ENCODE data around the gene GMNC. TPM values are rescaled to one million over a fixed set of nuclear protein-coding genes. Genes with fewer than 3 reads are reported as not detected.

The GMNC gene
- total RNA-seq, 4 donors from 2014 or later: not detected

- H3K4me3 ChIP-seq: no peak overlapping the region
- no peaks in the 10 kb centered on the region for H3K36me3 ChIP-seq
- H3K27ac ChIP-seq: no peak overlapping the region
- H3K4me1 ChIP-seq: no peaks in the 10 kb centered on the region
- TF ChIP-seq POLR2A (IDR thresholded peaks at IDR 0.05): no peak
- no peak for TF ChIP-seq CTCF (IDR thresholded peaks at IDR 0.05)
- 53 to 54% methylated on average over 2 of the region's 2 CpGs for WGBS, 2 donors
- H3K9me3 ChIP-seq: peaks cover 0 to 4% (median 0%) of the 10 kb centered on the region in 4 donors
- no peak for DNase-seq (ENCODE audit: low spot score in 2 of 2)
- H3K27me3 ChIP-seq: no peaks in the 10 kb centered on the region
These were observed 36.5 kb downstream of the GMNC start for GRCh38 chr3:190826018-190826417.

- H3K36me3 ChIP-seq: no peaks in the 10 kb centered on the region
- no peak for DNase-seq (ENCODE audit: low spot score in 2 of 2)
- peaks cover 0 to 4% (median 0%) of the 10 kb centered on the region in 4 donors for H3K9me3 ChIP-seq
- H3K4me1 ChIP-seq: no peaks in the 10 kb centered on the region
- TF ChIP-seq EP300 (IDR thresholded peaks at IDR 0.05) (no peak), POLR2A (IDR thresholded peaks at IDR 0.05) (no peak), CTCF (IDR thresholded peaks at IDR 0.05) (no peak)
- no peak overlapping the region for H3K4me3 ChIP-seq
- no peak overlapping the region for H3K27ac ChIP-seq
- no peaks in the 10 kb centered on the region for H3K27me3 ChIP-seq
- 91 to 92% methylated on average over 4 of the region's 4 CpGs for WGBS, 2 donors
These were observed 37.0 kb downstream of the GMNC start for GRCh38 chr3:190825386-190826016.

- Histone ChIP-seq H3K36me3 (no peaks in the 10 kb centered on the region), H3K4me3 (peak overlapping the region in 2 of 4 donors; percentile 3 to 36), H3K9me3 (no peaks in the 10 kb centered on the region), H3K4me1 (no peaks in the 10 kb centered on the region), H3K27me3 (no peaks in the 10 kb centered on the region), H3K27ac (no peak overlapping the region)
- DNase-seq (ENCODE audit: low spot score in 2 of 2): peak in 1 of 2 donors; percentile 60
- peak in 3 of 5 experiments; percentile 29 to 66 (median 42) for TF ChIP-seq CTCF (IDR thresholded peaks at IDR 0.05)
- no peak for TF ChIP-seq POLR2A (IDR thresholded peaks at IDR 0.05)
- TF ChIP-seq EP300 (IDR thresholded peaks at IDR 0.05): no peak
- 25 to 26% methylated on average over 14 of the region's 14 CpGs for WGBS, 2 donors
These were observed 50.6 kb downstream of the GMNC start for GRCh38 chr3:190811775-190812480.

GRCh38 chr3:190810957-190811356 lies 51.5 kb downstream of the GMNC start:
- Histone ChIP-seq H3K27me3 (no peaks in the 10 kb centered on the region), H3K4me3 (no peak overlapping the region), H3K27ac (no peak overlapping the region), H3K9me3 (no peaks in the 10 kb centered on the region), H3K4me1 (no peaks in the 10 kb centered on the region), H3K36me3 (no peaks in the 10 kb centered on the region)
- TF ChIP-seq EP300 (IDR thresholded peaks at IDR 0.05) (no peak), POLR2A (IDR thresholded peaks at IDR 0.05) (no peak)
- DNase-seq (ENCODE audit: low spot score in 2 of 2): no peak
- WGBS, 2 donors: 73 to 77% methylated on average over 4 of the region's 4 CpGs

GRCh38 chr3:190809351-190809750 lies 53.1 kb downstream of the GMNC start:
- H3K27me3 ChIP-seq: no peaks in the 10 kb centered on the region
- TF ChIP-seq EP300 (IDR thresholded peaks at IDR 0.05): no peak
- 69 to 73% methylated on average over 2 of the region's 2 CpGs for WGBS, 2 donors

GRCh38 chr3:190807719-190808375 lies 54.6 kb downstream of the GMNC start:
- WGBS, 2 donors: 38 to 45% methylated on average over 4 of the region's 4 CpGs
- TF ChIP-seq CTCF (IDR thresholded peaks at IDR 0.05) (no peak), POLR2A (IDR thresholded peaks at IDR 0.05) (no peak), EP300 (IDR thresholded peaks at IDR 0.05) (no peak)
- Histone ChIP-seq H3K27me3 (no peaks in the 10 kb centered on the region), H3K36me3 (no peaks in the 10 kb centered on the region), H3K9me3 (no peaks in the 10 kb centered on the region), H3K27ac (no peak overlapping the region), H3K4me1 (no peaks in the 10 kb centered on the region), H3K4me3 (no peak overlapping the region)
- no peak for DNase-seq (ENCODE audit: low spot score in 2 of 2)

More at GRCh38 chr3:190809351-190809750, 53.1 kb downstream of the GMNC start:
- Histone ChIP-seq H3K4me1 (no peaks in the 10 kb centered on the region), H3K27ac (no peak overlapping the region), H3K9me3 (no peaks in the 10 kb centered on the region), H3K4me3 (no peak overlapping the region), H3K36me3 (no peaks in the 10 kb centered on the region)
- no peak for DNase-seq (ENCODE audit: low spot score in 2 of 2)
